Retinal pigment epithelial cell (primary cell): ENCODE measurements around the gene TNS1.
A peak's percentile ranks its signal among the peaks of the same experiment; 100 is the strongest.
"Not testable (repeated sequence)": the region's sequence is repeated elsewhere in the genome, so short reads cannot be mapped to it uniquely, and the experiment has no call there.

ENCODE experiments used
- DNase-seq: peaks from one replicate; pipeline ENCODE4 v3.0.0-alpha.2; 2010; ENCODE audit warnings: low read depth
- H3K4me3 ChIP-seq: 2 replicates; pipeline ENCODE4 v1.5.1; 2011; ENCODE audit warnings: mild to moderate bottlenecking, low read length, control low read depth, moderate library complexity
- TF ChIP-seq, protein P1 (sequence below): conservative IDR thresholded peaks from 2 replicates; pipeline ENCODE4 v1.5.1; 2011; ENCODE audit warnings: low read depth, low read length, control low read depth, inconsistent platforms

Gene TNS1

DNA sequence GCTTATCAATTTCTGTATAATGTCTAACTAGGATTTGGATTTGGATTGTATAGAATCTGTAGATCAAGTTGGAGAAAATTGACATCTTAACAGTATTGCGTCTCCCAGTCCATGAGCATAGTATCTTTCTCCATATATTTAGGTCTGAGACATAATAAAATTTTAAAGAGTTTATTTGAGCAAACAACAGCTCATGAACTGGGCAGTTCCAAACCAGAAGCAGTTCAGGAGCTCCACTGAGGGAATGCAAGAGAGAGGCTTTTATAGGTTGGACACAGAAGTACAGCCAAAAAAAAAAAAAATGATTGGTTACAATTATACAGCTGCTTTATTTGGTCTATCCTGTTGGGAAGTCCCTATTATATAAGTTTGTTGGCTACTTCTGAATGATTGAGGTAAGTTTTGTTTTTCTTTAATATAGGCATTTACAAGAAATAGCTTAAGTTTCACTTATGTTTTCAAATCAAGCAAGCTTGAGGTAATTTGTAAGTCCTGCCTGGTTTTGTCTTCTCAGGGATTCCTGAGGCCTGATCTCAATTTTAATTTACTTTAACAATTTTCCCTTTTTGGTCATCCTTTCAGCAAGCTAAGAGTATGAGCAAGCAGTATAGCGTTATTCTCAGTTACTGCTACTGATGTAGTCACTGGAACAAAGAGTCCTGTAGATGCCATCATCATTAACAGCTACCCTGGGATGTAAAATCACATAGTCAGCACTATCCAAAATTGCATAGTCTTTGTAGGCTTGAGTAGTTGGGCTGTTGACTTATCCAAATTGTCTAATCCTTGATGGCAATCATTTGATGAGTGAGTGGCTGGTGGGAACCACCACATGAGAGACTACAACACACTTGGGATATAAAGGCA is 38.7 kb upstream of the TNS1 start:
- H3K4me3 ChIP-seq: no peak overlapping the region
- no peak for DNase-seq
- TF ChIP-seq, protein P1, sequence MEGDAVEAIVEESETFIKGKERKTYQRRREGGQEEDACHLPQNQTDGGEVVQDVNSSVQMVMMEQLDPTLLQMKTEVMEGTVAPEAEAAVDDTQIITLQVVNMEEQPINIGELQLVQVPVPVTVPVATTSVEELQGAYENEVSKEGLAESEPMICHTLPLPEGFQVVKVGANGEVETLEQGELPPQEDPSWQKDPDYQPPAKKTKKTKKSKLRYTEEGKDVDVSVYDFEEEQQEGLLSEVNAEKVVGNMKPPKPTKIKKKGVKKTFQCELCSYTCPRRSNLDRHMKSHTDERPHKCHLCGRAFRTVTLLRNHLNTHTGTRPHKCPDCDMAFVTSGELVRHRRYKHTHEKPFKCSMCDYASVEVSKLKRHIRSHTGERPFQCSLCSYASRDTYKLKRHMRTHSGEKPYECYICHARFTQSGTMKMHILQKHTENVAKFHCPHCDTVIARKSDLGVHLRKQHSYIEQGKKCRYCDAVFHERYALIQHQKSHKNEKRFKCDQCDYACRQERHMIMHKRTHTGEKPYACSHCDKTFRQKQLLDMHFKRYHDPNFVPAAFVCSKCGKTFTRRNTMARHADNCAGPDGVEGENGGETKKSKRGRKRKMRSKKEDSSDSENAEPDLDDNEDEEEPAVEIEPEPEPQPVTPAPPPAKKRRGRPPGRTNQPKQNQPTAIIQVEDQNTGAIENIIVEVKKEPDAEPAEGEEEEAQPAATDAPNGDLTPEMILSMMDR: no peak

DNA sequence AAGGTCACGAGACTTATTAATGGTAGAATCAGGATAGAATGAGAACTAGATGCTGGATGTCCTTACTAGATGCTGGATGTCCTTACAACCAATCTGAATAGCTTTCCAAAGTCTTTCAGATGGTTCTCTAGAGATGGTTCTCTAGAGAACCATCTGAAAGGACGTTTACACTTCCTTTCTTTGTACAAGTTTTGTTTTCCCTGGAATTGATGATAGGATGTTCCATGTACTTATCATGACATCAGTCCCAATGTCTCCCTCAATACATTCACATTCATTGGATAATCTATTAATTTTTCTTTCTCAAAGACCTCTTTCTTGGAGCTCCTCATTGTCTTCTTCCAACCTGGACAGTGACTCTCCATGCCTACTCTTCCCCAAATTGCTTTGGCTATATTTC is 38.1 kb upstream of the TNS1 start:
- no peak for DNase-seq
- H3K4me3 ChIP-seq: no peak overlapping the region
- TF ChIP-seq, protein P1: no peak

DNA sequence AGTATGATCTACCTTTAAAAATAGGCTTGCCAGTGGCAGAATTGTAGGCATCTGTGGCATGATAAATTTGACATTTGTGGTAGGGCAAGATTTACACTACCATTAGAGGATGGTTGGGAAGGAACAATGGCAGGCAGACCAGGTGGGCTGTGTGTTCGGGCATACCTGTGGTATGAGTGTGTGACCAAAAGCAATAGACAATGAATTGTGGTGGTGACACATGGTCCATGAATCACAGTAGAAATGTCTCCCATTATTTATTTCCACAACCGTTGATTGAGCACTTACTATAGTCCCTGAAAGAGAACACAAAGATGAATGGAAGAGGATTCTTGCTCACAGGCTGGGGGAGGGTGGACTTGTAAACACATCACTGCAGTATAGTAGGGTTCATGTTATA is 36.4 kb upstream of the TNS1 start:
- no peak for DNase-seq

DNA sequence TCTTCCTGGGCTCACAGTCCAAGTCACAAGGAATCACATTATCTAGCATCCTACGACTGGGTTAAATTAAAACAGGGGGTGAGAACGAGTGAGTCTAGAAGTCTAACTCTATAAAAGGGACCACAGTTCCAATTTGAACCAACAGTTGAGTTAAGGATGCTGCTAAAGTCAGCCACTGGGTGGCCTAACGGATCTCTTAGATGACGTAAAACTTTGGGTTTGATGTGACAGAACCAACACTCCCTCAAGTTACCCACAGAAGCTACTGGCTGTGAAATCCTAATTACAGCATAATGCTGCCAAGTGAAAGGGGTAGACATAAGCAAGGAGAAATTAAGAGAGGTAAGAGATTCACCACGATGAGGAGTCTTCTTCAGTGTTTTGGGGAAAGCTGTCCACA is 33.6 kb upstream of the TNS1 start:
- TF ChIP-seq, protein P1: no peak
- no peak overlapping the region for H3K4me3 ChIP-seq
- DNase-seq: no peak

More for the DNA sequence above, 36.4 kb upstream of the TNS1 start:
- H3K4me3 ChIP-seq: no peak overlapping the region
- TF ChIP-seq, protein P1: no peak

DNA sequence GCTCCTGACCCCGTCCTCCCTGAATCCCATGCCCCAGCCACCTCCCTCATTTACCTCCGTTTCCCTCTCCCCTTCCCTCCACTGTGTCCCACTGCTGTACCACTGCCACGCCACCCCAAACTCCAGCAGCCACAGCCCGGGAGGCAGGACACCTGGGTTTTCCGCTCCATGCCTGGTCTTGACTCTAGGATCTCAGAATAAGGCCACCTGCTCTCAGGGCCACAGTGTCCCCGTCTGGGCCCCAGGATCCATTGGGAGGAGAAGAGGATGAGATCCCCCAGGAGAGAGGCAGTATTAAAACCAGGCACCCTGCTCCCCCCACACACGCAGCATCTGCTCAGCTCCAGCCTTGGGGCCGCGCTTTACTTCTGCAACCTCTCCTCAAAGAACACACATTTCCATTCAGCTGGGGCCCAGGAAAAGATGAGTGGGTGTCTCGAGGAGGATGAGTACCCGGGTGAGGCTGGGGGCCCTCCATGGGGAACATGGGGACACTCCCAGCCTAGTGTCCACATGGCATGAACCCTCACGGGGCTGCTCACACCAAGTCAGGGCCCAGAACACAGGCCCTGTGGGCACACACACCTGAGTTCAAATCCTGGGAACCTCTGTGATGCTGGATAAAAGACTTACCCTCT is 32.8 kb upstream of the TNS1 start:
- no peak overlapping the region for H3K4me3 ChIP-seq
- DNase-seq: no peak
- TF ChIP-seq, protein P1: no peak

DNA sequence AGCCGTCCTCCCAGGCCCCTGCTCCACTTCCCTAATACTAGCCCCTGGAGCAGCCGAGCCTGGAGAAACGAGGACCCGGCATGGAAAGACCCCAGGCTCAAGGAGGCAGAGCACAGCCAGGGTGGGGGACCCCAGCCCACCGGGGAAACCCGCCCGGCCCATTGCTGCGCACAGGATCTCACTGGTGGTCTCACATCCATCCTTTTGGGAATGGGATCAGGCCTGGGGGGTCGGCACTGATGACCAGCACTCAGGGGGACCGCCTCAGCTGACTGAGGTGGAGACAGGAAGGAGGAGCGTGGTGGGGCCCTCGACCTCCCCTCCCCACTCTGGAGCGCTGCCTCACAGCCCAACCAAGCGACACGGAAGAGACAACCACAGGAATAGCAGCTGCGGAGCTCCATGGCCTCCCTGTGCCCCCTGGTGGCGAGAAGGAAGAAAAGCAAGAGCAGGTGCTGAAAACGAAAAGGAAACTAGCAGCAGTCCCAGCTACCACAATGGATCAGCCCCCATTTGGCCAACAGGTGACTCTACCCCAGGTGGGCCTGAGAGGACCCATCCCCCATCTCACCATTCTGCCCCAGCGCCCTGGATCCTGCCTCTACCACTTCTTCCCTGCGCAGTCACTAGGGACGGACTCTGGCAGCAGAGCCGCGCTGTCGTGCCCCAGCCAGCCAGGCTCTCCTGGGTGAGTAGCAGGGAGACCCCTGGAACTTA is 31.9 kb upstream of the TNS1 start:
- not testable (repeated sequence) for H3K4me3 ChIP-seq, DNase-seq
- TF ChIP-seq, protein P1: peak; percentile 68
